Esophagus muscularis mucosa (tissue), 4 donors: Measurements from ENCODE around the gene DDX21. TPM values are rescaled to one million over a fixed set of nuclear protein-coding genes. Genes with fewer than 3 reads are reported as not detected.

ENCODE experiments used
- DNase-seq: peaks from one replicate; pipeline ENCODE4 v3.0.0-alpha.2; 2017; ENCODE audit errors: extremely low spot score
- H3K27ac ChIP-seq, 4 donors: fragments of 200-600 bp; sonication (generic); replicated peaks in 1 of 4; 1 replicate in 3 of 4; 2 replicates in 1 of 4; pipeline ENCODE4 v1.5.1; 2016 to 2019; ENCODE audit warnings: mild to moderate bottlenecking in 1 of 4
- H3K27me3 ChIP-seq, 4 donors: fragments of 200-600 bp; sonication (generic); one replicate each; pipeline versions ENCODE4 v1.5.1 to v1.6.0; 2016 to 2019
- H3K36me3 ChIP-seq, 4 donors: fragments of 200-600 bp; sonication (generic); one replicate each; pipeline ENCODE4 v1.5.1; 2016 to 2019
- H3K4me1 ChIP-seq, 4 donors: fragments of 200-600 bp; sonication (generic); one replicate each; pipeline ENCODE4 v1.5.1; 2016 to 2019
- H3K4me3 ChIP-seq, 4 donors: fragments of 200-600 bp; sonication (generic); 1 replicate in 2 of 4; 2 replicates in 2 of 4; pipeline ENCODE4 v1.5.1; 2016 to 2019; ENCODE audit warnings: mild to moderate bottlenecking in 4 of 4, moderate library complexity in 1 of 4
- H3K9me3 ChIP-seq, 4 donors: fragments of 200-600 bp; sonication (generic); 1 replicate in 3 of 4; 2 replicates in 1 of 4; pipeline ENCODE4 v1.5.1; 2016 to 2019
- EP300 ChIP-seq: sonication (generic); formaldehyde crosslinking; IDR thresholded peaks from one replicate; pipeline ENCODE4 v1.6.1; 2017; ENCODE audit warnings: antibody characterized with exemption
- POLR2A ChIP-seq: fragments of 450-650 bp; IDR thresholded peaks from one replicate; pipeline ENCODE4 v1.6.1; 2017; ENCODE audit warnings: antibody characterized with exemption, moderate library complexity, mild to moderate bottlenecking, low read depth
- POLR2AphosphoS5 ChIP-seq, 2 donors: sonication (generic); formaldehyde crosslinking; IDR thresholded peaks; one replicate each; pipeline ENCODE4 v1.6.1; 2017; ENCODE audit warnings: antibody characterized with exemption in 2 of 2
- WGBS: methylation state at CpG from one replicate; pipeline ENCODE4 v1.1.5; 2018; 5-methylcytosine and 5-hydroxymethylcytosine counted together
- intact Hi-C: fragments of 100-400 bp; cut with DNase I; formaldehyde crosslinking; loops from one replicate; pipeline ENCODE4 v1.15.1; 2023
- total RNA-seq, 4 donors: library from RNA; depleted of rRNA; stranded (reverse); fragments of >200 nt; gene quantifications; one replicate each; pipeline versions ENCODE4 v1.1.0 to v1.2.1, GENCODE V29; 2016
- TF ChIP-seq, protein P1 (sequence below), 3 experiments: fragments of 200-600 bp in 2 of 3; fragments of 450-650 bp in 1 of 3; sonication (generic) in 2 of 3; IDR thresholded peaks; one replicate each; pipeline ENCODE4 v1.5.1; 2017 to 2019; ENCODE audit warnings: antibody characterized with exemption in 3 of 3, mild to moderate bottlenecking in 2 of 3, moderate library complexity in 1 of 3

The DDX21 gene
- total RNA-seq, 4 donors from 2014 or later = 26.5 to 98.9 (median 30.8) TPM

- peaks cover 32 to 71% (median 44%) of the 10 kb centered on the region in 4 donors for H3K36me3 ChIP-seq
- no peaks in the 10 kb centered on the region for H3K27me3 ChIP-seq
- no peak for DNase-seq
- intact Hi-C loops = loop anchor here (5.0 kb wide), 1 partner anchor 87 kb away; no protein-coding TSS in a partner anchor
- H3K4me3 ChIP-seq = no peak overlapping the region
- TF ChIP-seq, protein P1, sequence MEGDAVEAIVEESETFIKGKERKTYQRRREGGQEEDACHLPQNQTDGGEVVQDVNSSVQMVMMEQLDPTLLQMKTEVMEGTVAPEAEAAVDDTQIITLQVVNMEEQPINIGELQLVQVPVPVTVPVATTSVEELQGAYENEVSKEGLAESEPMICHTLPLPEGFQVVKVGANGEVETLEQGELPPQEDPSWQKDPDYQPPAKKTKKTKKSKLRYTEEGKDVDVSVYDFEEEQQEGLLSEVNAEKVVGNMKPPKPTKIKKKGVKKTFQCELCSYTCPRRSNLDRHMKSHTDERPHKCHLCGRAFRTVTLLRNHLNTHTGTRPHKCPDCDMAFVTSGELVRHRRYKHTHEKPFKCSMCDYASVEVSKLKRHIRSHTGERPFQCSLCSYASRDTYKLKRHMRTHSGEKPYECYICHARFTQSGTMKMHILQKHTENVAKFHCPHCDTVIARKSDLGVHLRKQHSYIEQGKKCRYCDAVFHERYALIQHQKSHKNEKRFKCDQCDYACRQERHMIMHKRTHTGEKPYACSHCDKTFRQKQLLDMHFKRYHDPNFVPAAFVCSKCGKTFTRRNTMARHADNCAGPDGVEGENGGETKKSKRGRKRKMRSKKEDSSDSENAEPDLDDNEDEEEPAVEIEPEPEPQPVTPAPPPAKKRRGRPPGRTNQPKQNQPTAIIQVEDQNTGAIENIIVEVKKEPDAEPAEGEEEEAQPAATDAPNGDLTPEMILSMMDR (IDR thresholded peaks at IDR 0.05) = peak; percentile 38 to 52 (median 41)
- no peak for TF ChIP-seq POLR2AphosphoS5 (IDR thresholded peaks at IDR 0.05)
- TF ChIP-seq EP300 = no peak
- no peaks in the 10 kb centered on the region for H3K9me3 ChIP-seq
- WGBS = 12% methylated on average over 1 of the region's 1 CpG
- H3K27ac ChIP-seq = no peak overlapping the region
- H3K4me1 ChIP-seq = peaks cover 0 to 12% (median 6%) of the 10 kb centered on the region in 4 donors
These were observed 48.9 kb downstream of the DDX21 start for GRCh38 chr10:69004821-69005220.

DNA sequence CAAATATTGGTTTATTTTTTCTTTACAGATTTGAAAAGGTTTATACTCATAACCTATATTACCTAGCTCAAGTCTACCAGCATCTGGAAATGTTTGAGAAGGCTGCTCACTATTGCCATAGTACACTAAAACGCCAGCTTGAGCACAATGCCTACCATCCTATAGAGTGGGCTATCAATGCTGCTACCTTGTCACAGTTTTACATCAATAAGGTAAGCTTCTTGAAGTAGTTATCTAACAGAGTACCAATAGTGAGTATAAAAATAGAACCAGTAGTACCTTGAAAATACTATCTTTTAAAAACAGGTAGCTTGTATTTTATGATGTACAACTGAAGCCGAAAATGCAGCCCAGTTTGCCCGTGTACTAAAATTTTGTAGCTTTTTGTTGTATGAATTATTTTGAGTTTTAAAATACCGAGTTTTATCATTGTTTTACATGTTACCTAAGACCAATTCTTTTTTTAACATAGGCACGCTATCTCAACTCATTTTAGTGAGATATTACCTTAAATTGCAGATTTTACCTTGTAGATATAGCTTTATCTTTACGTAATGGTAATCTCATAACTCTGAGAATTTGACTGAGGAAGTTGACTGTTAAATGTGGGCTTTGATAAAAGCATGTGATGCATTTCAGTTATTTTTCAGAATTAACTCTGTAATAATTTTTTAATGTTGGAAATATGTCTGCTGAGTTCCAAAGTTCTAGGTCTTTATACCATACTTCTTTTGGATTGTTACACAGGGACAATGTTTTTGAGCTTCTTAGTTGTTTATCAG, 49.9 kb downstream of the DDX21 start:
- H3K27ac ChIP-seq = no peak overlapping the region
- no peak overlapping the region for H3K4me3 ChIP-seq
- 95% methylated on average over 6 of the region's 6 CpGs for WGBS
- H3K4me1 ChIP-seq = peaks cover 0 to 12% (median 6%) of the 10 kb centered on the region in 4 donors
- intact Hi-C loops = no loop called here
- no peak for TF ChIP-seq POLR2A
- TF ChIP-seq, protein P1 (IDR thresholded peaks at IDR 0.05) = no peak
- TF ChIP-seq EP300 = no peak
- TF ChIP-seq POLR2AphosphoS5 (IDR thresholded peaks at IDR 0.05) = no peak
- H3K36me3 ChIP-seq = peaks cover 31 to 71% (median 41%) of the 10 kb centered on the region in 4 donors
- no peaks in the 10 kb centered on the region for H3K27me3 ChIP-seq
- no peak for DNase-seq
- no peaks in the 10 kb centered on the region for H3K9me3 ChIP-seq

DNA sequence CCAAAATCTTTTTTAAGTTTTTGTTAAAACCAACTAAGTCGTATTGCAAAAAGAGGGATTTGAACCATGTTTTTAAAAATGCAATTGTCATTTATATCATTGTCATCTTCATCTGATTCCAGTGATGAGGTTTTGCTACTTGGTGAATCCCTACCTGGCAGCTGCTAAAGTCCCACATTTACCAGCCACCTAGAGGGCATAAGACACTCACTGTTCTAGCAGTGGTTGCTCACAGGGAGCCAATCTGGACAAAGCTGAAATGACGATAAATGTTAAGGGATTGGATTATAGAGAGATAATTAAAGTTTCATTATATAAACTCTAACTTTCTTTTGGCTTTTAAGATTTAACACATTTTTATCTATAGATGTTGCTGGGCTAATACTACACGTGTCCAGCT, 51.3 kb downstream of the DDX21 start:
- no peak overlapping the region for H3K4me3 ChIP-seq
- intact Hi-C loops = no loop called here
- H3K9me3 ChIP-seq = no peaks in the 10 kb centered on the region
- peaks cover 24 to 71% (median 43%) of the 10 kb centered on the region in 4 donors for H3K36me3 ChIP-seq
- peaks cover 0 to 12% (median 6%) of the 10 kb centered on the region in 4 donors for H3K4me1 ChIP-seq
- DNase-seq = no peak
- 91% methylated on average over 3 of the region's 3 CpGs for WGBS
- no peak overlapping the region for H3K27ac ChIP-seq
- no peaks in the 10 kb centered on the region for H3K27me3 ChIP-seq
- TF ChIP-seq POLR2AphosphoS5 (IDR thresholded peaks at IDR 0.05) (no peak), POLR2A (no peak), EP300 (no peak)
- TF ChIP-seq, protein P1 (IDR thresholded peaks at IDR 0.05) = no peak

- H3K36me3 ChIP-seq = peaks cover 22 to 87% (median 58%) of the 10 kb centered on the region in 4 donors
- WGBS = 64% methylated on average over 2 of the region's 2 CpGs
- no peak overlapping the region for H3K4me3 ChIP-seq
- peak overlapping the region in 1 of 4 donors; percentile 48 for H3K27ac ChIP-seq
- intact Hi-C loops = no loop called here
- no peak for DNase-seq
- no peaks in the 10 kb centered on the region for H3K27me3 ChIP-seq
- peaks cover 0 to 12% (median 6%) of the 10 kb centered on the region in 4 donors for H3K4me1 ChIP-seq
- TF ChIP-seq EP300 (no peak), POLR2A (no peak), POLR2AphosphoS5 (IDR thresholded peaks at IDR 0.05) (no peak)
- TF ChIP-seq, protein P1 (IDR thresholded peaks at IDR 0.05) = no peak
- H3K9me3 ChIP-seq = no peaks in the 10 kb centered on the region
These were observed 53.4 kb downstream of the DDX21 start for GRCh38 chr10:69009360-69009759.
